GM21825 (cell line): ENCODE data around the gene PLA2G4B.
A peak's percentile ranks its signal among the peaks of the same experiment; 100 is the strongest.

Experiments
- ATAC-seq: cut with Tn5 transposase; IDR thresholded peaks from one replicate; pipeline ENCODE4 v1.9.1; 2021; ENCODE audit warnings: mild to moderate bottlenecking, moderate library complexity; ENCODE audit not compliant: unreplicated experiment

Gene PLA2G4B

GRCh38 chr15:41885841-41886240, 47.2 kb downstream of the PLA2G4B start:
- no peak for ATAC-seq

GRCh38 chr15:41886741-41887140, 48.1 kb downstream of the PLA2G4B start:
- no peak for ATAC-seq

- ATAC-seq = no peak
Observed at GRCh38 chr15:41887161-41887560, 48.5 kb downstream of the PLA2G4B start.

- ATAC-seq = no peak
Observed at GRCh38 chr15:41887893-41888292, 49.2 kb downstream of the PLA2G4B start.

- no peak for ATAC-seq
Observed at GRCh38 chr15:41888662-41889253, 50.1 kb downstream of the PLA2G4B start.

- no peak for ATAC-seq
Observed at GRCh38 chr15:41890050-41890690, 51.5 kb downstream of the PLA2G4B start.

- no peak for ATAC-seq
Observed at GRCh38 chr15:41891226-41891625, 52.6 kb downstream of the PLA2G4B start.

- ATAC-seq = no peak
Observed at GRCh38 chr15:41891946-41892345, 53.3 kb downstream of the PLA2G4B start.

- ATAC-seq = no peak
Observed at GRCh38 chr15:41892621-41893421, 54.2 kb downstream of the PLA2G4B start.

- no peak for ATAC-seq
Observed at GRCh38 chr15:41893422-41894250, 55.0 kb downstream of the PLA2G4B start, which contains the start of gene SPTBN5. TSS of gene SPTBN5 (minus strand) at chr15:41894053. CDS start at chr15:41893497, 556 bp downstream.

- no peak for ATAC-seq
Observed at GRCh38 chr15:41894251-41894790, 55.7 kb downstream of the PLA2G4B start.

GRCh38 chr15:41894791-41895463, 56.3 kb downstream of the PLA2G4B start:
- peak; percentile 87 for ATAC-seq

- no peak for ATAC-seq
Observed at GRCh38 chr15:41895491-41895890, 56.8 kb downstream of the PLA2G4B start.

GRCh38 chr15:41895957-41896356, 57.3 kb downstream of the PLA2G4B start:
- no peak for ATAC-seq

GRCh38 chr15:41896566-41896965, 57.9 kb downstream of the PLA2G4B start:
- ATAC-seq = no peak

- no peak for ATAC-seq
Observed at GRCh38 chr15:41897363-41897799, 58.7 kb downstream of the PLA2G4B start.
